GM12878 (cell line): Measurements from ENCODE around the gene PLA2G5.

Source experiments
- DPF2 ChIP-seq: fragments of 450-650 bp; IDR thresholded peaks from 2 replicates; pipeline ENCODE4 v1.6.1; 2017; ENCODE audit warnings: mild to moderate bottlenecking
- FOXK2 ChIP-seq: fragments of 450-650 bp; IDR thresholded peaks from 2 replicates; pipeline ENCODE4 v1.6.1; 2017; ENCODE audit warnings: mild to moderate bottlenecking, moderate library complexity
- FOXM1 ChIP-seq: IDR thresholded peaks from 2 replicates; pipeline ENCODE4 v1.6.1; 2012; ENCODE audit warnings: low read depth, mild to moderate bottlenecking, inconsistent platforms, low read length, moderate library complexity
- POLR2A ChIP-seq: IDR thresholded peaks from 2 replicates; pipeline ENCODE4 v1.6.1; 2011; ENCODE audit warnings: low read depth, mild to moderate bottlenecking, low read length
- RAD21 ChIP-seq: IDR thresholded peaks from 2 replicates; pipeline ENCODE4 v1.6.1; 2011; ENCODE audit warnings: mild to moderate bottlenecking, low read depth, low read length, moderate library complexity; ENCODE audit not compliant: insufficient read depth
- RAD51 ChIP-seq: fragments of 450-650 bp; IDR thresholded peaks from 2 replicates; pipeline ENCODE4 v1.6.1; 2016; ENCODE audit warnings: moderate library complexity, mild to moderate bottlenecking, inconsistent platforms
- SMC3 ChIP-seq: IDR thresholded peaks from 2 replicates; pipeline ENCODE4 v1.6.1; 2011; ENCODE audit warnings: low read length, improper control_type of control experiment, borderline replicate concordance
- SRF ChIP-seq, 2 experiments: IDR thresholded peaks; 2 replicates each; pipeline ENCODE4 v1.6.1; 2011; ENCODE audit warnings: low read depth in 2 of 2, low read length in 2 of 2, mild to moderate bottlenecking in 1 of 2, moderate library complexity in 1 of 2
- TF ChIP-seq, protein P1 (sequence below): IDR thresholded peaks from 2 replicates; pipeline ENCODE4 v1.6.1; 2012; ENCODE audit warnings: mild to moderate bottlenecking, low read depth, low read length
- TF ChIP-seq, protein P2 (sequence below), 3 experiments: IDR thresholded peaks in 2 of 3; conservative IDR thresholded peaks in 1 of 3; 2 replicates each; pipeline ENCODE4 v1.5.1; 2011; ENCODE audit warnings: low read depth in 3 of 3, low read length in 3 of 3, mild to moderate bottlenecking in 3 of 3, control low read depth in 2 of 3, moderate library complexity in 2 of 3, inconsistent platforms in 1 of 3, mixed read lengths in 1 of 3; ENCODE audit not compliant: control insufficient read depth in 2 of 3, insufficient read depth in 1 of 3; ENCODE audit errors: extremely low read depth in 1 of 3
- TF ChIP-seq, protein P3 (sequence below): fragments of 450-650 bp; IDR thresholded peaks from 2 replicates; pipeline ENCODE4 v1.6.1; 2017; ENCODE audit warnings: antibody characterized with exemption, mild to moderate bottlenecking, moderate library complexity

DNA sequence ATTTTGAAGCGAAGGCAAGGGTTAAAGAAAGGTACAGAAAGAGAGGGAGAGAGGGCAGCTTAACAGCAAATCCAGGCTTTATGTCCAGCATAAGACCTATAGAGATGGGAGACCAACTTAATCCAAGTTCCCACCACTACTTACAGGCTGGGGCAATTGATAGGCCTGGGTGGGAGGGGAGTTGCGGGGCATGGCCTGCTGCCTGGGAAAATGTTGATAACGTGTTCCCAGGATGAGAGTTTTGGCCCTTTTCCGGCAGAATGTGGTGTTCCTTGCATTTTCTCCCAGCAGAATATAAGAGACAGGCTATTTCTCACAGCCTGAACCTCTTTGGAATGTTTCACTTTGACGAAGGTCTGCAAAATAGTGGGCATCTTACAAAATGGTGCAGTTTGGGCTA, 34.9 kb upstream of the PLA2G5 start:
- TF ChIP-seq SRF (IDR thresholded peaks at IDR 0.05; ENCODE audit: low read depth in 2 of 2, low read length in 2 of 2) (no peak), DPF2 (no peak), RAD51 (no peak), FOXM1 (no peak), FOXK2 (no peak), POLR2A (no peak), RAD21 (no peak), SMC3 (no peak)
- TF ChIP-seq, protein P1, sequence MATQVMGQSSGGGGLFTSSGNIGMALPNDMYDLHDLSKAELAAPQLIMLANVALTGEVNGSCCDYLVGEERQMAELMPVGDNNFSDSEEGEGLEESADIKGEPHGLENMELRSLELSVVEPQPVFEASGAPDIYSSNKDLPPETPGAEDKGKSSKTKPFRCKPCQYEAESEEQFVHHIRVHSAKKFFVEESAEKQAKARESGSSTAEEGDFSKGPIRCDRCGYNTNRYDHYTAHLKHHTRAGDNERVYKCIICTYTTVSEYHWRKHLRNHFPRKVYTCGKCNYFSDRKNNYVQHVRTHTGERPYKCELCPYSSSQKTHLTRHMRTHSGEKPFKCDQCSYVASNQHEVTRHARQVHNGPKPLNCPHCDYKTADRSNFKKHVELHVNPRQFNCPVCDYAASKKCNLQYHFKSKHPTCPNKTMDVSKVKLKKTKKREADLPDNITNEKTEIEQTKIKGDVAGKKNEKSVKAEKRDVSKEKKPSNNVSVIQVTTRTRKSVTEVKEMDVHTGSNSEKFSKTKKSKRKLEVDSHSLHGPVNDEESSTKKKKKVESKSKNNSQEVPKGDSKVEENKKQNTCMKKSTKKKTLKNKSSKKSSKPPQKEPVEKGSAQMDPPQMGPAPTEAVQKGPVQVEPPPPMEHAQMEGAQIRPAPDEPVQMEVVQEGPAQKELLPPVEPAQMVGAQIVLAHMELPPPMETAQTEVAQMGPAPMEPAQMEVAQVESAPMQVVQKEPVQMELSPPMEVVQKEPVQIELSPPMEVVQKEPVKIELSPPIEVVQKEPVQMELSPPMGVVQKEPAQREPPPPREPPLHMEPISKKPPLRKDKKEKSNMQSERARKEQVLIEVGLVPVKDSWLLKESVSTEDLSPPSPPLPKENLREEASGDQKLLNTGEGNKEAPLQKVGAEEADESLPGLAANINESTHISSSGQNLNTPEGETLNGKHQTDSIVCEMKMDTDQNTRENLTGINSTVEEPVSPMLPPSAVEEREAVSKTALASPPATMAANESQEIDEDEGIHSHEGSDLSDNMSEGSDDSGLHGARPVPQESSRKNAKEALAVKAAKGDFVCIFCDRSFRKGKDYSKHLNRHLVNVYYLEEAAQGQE, result no peak
- TF ChIP-seq, protein P2, sequence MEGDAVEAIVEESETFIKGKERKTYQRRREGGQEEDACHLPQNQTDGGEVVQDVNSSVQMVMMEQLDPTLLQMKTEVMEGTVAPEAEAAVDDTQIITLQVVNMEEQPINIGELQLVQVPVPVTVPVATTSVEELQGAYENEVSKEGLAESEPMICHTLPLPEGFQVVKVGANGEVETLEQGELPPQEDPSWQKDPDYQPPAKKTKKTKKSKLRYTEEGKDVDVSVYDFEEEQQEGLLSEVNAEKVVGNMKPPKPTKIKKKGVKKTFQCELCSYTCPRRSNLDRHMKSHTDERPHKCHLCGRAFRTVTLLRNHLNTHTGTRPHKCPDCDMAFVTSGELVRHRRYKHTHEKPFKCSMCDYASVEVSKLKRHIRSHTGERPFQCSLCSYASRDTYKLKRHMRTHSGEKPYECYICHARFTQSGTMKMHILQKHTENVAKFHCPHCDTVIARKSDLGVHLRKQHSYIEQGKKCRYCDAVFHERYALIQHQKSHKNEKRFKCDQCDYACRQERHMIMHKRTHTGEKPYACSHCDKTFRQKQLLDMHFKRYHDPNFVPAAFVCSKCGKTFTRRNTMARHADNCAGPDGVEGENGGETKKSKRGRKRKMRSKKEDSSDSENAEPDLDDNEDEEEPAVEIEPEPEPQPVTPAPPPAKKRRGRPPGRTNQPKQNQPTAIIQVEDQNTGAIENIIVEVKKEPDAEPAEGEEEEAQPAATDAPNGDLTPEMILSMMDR (IDR thresholded peaks at IDR 0.05 in 2 of 3, conservative IDR thresholded peaks at IDR 0.05 in 1 of 3; ENCODE audit: control insufficient read depth in 2 of 3, extremely low read depth in 1 of 3, insufficient read depth in 1 of 3, low read depth in 3 of 3, low read length in 3 of 3), result no peak
- TF ChIP-seq, protein P3, sequence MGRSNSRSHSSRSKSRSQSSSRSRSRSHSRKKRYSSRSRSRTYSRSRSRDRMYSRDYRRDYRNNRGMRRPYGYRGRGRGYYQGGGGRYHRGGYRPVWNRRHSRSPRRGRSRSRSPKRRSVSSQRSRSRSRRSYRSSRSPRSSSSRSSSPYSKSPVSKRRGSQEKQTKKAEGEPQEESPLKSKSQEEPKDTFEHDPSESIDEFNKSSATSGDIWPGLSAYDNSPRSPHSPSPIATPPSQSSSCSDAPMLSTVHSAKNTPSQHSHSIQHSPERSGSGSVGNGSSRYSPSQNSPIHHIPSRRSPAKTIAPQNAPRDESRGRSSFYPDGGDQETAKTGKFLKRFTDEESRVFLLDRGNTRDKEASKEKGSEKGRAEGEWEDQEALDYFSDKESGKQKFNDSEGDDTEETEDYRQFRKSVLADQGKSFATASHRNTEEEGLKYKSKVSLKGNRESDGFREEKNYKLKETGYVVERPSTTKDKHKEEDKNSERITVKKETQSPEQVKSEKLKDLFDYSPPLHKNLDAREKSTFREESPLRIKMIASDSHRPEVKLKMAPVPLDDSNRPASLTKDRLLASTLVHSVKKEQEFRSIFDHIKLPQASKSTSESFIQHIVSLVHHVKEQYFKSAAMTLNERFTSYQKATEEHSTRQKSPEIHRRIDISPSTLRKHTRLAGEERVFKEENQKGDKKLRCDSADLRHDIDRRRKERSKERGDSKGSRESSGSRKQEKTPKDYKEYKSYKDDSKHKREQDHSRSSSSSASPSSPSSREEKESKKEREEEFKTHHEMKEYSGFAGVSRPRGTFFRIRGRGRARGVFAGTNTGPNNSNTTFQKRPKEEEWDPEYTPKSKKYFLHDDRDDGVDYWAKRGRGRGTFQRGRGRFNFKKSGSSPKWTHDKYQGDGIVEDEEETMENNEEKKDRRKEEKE, result no peak
